GM10847 (cell line): Measurements from ENCODE around the gene TMEM106C.

Experiments used
- POLR2A ChIP-seq: IDR thresholded peaks from 2 replicates; pipeline ENCODE4 v1.6.1; 2011; ENCODE audit not compliant: insufficient read length; ENCODE audit errors: extremely low read depth

Gene TMEM106C, protein sequence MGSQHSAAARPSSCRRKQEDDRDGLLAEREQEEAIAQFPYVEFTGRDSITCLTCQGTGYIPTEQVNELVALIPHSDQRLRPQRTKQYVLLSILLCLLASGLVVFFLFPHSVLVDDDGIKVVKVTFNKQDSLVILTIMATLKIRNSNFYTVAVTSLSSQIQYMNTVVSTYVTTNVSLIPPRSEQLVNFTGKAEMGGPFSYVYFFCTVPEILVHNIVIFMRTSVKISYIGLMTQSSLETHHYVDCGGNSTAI

DNA sequence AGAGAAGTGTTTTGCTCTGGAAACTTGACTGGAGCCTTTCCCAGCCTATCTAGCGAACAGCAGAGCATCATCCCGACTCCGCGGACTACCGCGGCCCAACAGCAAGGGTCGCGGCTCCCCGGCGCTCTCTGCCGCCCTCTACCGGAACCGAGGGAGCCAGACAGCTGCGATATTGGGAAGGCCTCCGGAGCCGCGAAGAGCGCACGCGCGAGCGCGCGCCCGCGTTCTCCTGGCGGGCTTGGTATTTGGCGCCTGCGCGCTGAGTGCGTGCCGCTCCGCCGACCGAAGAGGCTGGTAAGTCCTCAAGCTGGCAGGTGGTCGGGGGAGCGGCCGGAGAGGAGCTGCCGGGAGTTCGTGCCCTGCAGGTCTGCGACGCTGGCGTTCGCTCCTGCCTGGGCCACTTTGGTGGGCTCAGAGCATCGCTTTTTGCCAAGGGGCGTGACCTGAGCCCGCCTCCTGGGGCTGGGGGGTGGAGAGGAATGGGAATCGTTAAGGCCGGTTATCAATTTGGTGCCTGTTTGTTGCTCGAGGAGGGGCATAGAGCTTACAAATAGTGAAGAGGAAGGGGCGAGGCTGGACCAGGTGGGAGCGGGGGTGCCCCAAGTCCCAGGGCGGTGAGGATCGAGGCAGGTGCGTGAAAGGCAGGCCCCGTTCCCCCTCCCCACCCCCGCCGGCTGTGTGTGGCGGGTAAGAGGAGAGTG lies at the start of gene TMEM106C:
Gene TMEM106C (plus strand): TSS at position 257 of the 701 bp plus-strand sequence. CDS start 641 bp downstream, outside the sequence.
- TF ChIP-seq POLR2A, result peak; percentile 46

DNA sequence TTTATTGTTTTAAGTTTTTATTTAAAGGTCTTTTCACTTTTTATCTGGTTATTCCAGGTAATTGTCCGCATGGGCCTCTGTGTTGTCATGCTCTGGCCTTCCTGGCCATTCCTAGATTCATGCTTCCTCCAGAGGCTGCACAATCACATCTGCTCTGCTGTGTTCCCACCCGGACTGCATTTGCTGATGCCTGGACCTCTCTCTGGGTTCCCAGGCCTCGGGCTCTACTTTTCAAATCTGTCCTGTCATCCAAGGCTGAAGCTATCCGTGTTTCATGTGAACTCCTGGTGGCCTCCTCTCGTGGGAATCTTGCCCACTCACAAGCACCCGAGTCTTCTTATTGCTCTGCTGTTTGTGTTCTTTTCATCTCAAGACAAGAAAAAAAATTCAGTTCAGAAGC lies 42.5 kb upstream of the TMEM106C start:
- no peak for TF ChIP-seq POLR2A

DNA sequence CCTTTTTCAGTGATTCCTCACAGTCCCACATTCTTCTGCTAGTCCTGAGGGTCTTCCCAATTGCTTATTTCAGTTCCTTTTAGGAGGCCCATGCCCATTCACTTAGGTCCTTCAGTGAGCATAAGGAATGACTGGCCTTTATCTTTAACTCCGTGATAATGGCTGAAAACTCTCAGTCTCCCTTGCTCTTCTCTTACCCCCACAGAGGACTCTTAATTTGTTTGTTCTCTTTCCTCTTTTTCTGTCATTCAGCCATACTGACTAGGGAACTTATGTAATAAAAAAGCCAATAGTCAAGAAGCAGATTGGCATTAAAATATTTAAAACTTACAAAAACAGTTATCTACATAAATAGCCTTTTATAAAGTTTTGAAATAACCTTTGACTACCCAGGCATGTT lies 41.5 kb upstream of the TMEM106C start:
- TF ChIP-seq POLR2A, result no peak

DNA sequence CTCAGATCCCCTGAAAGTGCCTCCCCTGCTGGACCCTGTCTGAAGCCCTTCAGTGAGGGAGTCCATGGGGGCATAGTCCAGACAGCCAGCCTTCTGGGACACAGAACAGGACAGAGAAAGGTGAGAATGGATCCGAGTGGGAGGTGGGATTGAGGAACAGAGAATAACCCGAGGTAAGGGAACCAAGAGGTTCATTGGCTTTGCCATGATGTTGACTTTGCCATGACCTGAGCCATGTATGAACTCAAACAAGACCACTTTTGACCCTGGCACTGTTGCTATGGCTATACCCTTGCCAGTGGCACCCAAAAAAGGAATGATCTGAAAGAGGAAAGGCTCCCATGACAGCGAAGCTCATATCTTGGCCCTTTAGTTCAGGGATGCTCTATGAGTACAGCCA lies 36.0 kb upstream of the TMEM106C start:
- TF ChIP-seq POLR2A, result no peak

DNA sequence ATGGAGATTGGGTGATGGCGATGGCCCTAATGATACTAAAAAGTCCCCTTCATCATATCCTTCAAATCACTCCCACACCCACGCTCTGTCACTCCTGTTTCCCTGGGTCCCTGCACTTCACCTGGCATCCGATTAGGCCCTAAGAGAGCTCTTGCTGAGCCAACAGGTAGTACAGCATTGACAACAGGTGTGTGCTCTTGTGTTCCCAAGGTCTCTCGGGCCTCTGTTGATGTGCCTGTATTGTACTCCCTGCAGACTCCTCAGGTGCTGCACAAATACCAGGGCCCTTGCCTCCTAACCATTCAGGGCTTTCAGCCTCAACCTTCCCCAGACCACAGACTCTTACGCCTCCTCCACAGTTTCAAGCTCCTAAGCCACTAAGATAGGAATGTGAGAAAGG lies 32.8 kb upstream of the TMEM106C start:
- TF ChIP-seq POLR2A, result no peak

DNA sequence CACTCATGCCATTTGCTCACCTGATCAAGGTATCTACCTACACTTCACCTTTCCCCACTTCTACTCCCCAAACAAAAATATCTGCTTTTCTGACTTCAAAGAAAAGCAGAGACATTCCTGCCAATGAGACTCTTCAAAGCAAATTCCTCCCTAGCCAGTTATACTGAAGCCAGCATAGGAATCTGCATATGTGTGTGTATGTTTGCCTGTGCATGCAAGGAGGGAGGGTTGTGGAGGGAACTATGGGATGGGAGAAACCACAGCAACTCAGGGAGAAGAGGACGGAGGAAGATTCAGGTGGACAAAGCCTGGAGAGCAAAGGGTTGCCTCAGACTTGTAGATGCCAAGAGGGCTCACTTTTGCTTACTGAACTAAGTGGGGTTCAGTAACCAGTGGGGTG lies 32.2 kb upstream of the TMEM106C start:
- TF ChIP-seq POLR2A, result no peak

DNA sequence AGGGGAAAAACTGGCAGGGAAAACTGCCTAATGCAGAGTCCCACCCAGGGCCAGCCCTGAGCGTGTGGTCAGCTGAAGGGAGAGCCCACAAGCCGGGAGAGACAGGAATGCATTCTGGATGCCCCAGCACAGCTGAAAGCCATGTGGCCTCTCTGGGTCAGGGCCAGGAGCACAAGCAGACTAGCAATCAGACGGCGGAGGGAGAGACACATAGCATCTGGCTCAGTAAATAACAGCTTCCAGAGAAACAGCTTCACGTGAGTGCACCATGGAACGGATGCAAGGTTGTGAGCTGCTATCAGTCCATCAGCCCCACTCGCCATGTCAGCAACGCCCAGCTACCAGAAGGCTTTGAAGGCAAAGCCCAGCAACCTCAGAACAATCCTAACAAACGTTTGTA lies 28.2 kb upstream of the TMEM106C start:
- TF ChIP-seq POLR2A, result no peak

DNA sequence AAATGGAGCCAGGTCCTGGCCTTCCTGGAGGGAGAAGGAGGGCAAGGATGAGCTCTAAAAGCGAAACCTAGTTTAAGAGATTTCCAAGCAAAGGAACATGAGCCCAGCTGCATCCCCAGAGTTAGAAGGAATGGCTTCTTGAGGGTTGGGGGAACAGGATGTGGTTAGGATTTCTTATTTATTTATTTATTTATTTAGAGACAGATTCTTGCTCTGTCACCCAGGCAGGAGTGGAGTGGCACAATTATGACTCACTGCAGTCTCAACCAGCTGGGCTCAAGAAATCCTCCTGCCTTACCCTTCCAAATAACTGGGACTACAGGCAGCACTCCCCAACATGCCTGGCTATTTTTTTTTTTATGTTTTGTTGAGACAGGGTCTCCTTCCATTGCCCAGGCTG lies 25.3 kb upstream of the TMEM106C start:
- TF ChIP-seq POLR2A, result no peak

DNA sequence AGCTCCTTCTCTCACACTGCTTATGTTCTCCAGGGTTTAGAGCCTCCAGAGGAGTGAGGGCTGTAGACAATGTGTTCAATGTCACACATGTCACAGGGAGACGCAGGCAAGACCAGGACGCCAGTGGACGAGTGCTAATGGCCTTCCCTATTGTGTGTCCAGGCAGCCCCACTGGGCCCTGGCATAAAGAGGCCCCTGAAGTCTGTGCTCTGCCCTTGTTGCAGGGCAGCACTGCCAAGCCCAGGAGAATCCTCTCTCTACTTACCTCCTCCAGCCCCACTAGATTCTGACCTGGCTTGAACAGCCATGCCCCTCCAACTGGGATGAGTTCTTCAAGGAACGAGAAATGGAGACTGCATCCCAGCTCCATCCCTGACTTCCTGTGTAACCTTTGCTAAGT lies 24.8 kb upstream of the TMEM106C start:
- TF ChIP-seq POLR2A, result no peak

DNA sequence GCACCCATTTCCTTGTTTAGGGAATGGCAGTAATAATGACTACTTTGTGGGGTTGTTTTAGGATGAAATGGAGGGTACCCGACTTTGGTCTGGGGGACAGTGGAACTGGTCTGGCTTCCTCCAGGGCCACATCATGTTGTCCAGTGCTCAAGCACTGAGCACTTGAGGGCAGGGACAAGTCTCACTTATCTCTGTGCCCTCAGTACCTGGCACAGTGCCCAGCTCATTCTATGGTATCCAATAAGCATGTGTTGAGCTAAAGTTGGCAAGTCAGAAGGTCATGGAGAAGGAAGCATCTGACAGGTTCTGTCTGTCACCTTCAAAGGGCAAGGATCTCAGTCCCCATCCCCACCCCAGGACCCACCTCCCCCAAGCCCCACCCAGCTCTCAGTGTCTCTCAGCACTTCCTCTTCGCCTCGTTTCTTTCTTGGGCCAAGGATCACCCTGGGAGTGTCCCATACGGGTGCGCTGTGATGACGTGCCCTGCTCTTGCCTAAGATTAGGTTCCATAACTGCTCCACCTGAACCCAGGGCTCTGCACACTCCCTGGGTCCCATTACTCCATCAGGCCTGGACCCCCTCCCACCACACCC lies 24.3 kb upstream of the TMEM106C start:
- TF ChIP-seq POLR2A, result no peak

DNA sequence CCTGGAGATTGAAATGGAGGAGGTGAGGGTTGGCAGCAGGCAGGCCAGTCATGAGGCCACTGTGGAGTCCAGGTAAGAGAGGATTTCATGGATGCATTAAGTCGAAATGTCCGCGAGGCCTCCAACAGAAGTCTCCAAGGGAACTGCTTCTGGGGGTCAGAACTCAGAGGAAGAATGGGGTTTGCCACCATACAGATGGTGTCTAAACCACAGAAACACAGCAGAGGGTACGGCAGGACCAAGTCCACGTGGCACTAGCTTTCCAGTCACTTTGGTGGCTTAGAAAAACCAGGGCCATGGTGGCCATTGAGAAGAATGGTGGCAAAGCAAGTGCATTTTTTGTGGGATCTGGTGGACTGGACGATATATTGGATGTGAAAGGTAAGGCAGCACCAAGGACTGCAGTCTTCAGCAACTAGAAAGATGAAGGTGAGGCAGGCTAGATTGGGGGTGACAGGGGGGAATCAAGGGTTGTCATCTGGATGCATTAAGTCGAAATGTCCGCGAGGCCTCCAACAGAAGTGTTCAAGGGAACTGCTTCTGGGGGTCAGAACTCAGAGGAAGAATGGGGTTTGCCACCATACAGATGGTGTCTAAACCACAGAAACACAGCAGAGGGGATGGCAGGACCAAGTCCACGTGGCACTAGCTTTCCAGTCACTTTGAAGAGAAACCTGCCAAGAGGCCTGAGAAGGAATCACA lies 22.5 kb upstream of the TMEM106C start:
- TF ChIP-seq POLR2A, result no peak

DNA sequence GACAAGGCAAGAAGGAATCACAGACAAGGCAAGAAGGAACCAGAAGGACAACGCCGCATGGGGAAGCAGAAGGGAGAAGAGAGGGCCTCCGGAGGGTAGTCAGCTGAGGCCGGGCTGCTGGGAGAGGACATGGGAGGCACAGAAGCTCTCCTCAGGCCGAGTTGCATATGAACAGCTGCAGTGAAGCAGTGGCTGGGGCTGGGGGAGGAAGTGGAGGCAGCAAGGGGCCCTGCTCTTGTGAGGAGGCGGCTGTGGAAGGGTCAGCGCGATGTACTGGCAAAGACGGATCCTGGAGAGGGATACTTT lies 22.0 kb upstream of the TMEM106C start:
- TF ChIP-seq POLR2A, result no peak

DNA sequence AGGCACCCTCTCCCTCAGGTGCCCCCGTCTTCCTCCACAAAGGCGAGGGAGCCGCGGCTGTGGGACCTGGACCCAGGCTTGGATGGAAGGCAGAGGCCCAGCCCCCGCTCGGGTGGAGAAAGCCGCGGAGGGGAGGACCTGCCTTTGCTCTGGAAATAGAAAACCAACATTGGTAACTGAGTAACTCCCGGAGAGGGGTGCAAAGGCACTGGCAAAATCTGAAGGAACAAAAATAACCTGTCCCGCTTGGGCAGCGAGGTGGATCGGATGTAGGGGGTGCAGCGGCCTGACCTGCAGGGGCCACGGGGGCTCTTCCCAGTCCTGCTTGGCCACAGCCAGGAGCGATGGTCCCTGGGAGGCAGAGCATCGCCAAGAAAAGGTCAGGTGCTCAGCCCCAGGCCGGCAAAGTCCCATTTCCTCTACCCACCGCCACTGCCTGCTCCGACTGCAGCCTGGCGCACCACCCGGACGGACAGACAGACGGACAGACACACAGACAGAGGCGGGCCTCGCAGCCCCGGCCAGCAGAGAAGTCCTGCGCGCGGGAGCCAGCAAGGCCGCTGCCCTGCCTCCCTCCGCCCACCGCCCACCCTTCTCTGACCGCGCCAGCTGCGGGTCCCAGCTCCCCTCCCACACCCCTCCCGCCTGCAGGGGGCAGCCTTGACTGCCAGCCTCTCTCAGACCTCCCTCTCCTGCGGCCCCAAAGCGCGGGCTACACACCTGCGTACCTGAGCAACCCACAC lies 21.4 kb upstream of the TMEM106C start:
- no peak for TF ChIP-seq POLR2A

DNA sequence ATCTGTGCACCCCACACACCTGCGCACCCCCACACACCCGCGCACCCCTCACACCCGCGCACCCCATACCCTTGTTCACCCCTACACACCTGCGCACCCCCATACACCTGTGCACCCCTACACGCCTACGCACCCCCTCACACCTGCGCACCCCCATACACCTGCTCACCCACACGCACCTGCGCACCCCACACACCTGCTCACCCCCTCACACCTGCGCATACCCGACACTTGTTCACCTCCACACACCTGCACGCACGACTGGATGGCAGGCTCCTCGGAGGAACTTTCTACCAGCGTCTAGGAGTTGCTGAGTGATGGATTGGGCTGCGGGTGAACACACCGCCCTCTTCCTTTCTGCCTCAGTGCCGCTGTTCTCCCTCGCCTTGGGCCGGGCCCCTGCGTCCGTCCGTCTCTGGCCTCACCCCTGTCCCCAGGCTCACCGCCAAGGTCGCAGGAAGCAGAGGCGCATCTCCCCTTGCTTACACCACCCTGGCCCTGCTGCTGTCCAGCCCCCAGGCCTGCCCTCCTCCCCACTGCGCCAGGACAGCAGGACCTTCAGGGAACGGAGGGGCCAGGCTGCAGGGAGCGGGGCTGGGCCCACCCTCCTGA lies 20.7 kb upstream of the TMEM106C start:
- TF ChIP-seq POLR2A, result no peak
